H1 (cell line): ENCODE measurements around the gene PLCB3.

ENCODE experiments used
- CTCF ChIP-seq, 3 experiments: IDR thresholded peaks; 1 replicate in 2 of 3; 2 replicates in 1 of 3; pipeline versions ENCODE4 v1.5.1 to v1.6.1; 2011; ENCODE audit warnings: low read length in 3 of 3, mild to moderate bottlenecking in 3 of 3, inconsistent platforms in 2 of 3, low read depth in 1 of 3, moderate library complexity in 1 of 3; ENCODE audit not compliant: insufficient read depth in 1 of 3; ENCODE audit errors: control extremely low read depth in 1 of 3
- GABPA ChIP-seq: IDR thresholded peaks from 2 replicates; pipeline ENCODE4 v1.6.1; 2011; ENCODE audit warnings: mild to moderate bottlenecking, low read length, moderate library complexity, borderline replicate concordance; ENCODE audit not compliant: insufficient read depth
- JUN ChIP-seq: IDR thresholded peaks from 2 replicates; pipeline ENCODE4 v1.6.1; 2011; ENCODE audit warnings: low read depth, mild to moderate bottlenecking, improper control_type of control experiment, low read length
- PHF8 ChIP-seq: fragments of 200-600 bp; sonication (generic); conservative IDR thresholded peaks from 2 replicates; pipeline ENCODE4 v1.7.1; 2012; ENCODE audit warnings: low read depth, mild to moderate bottlenecking, inconsistent platforms, low read length, moderate library complexity
- POLR2A ChIP-seq, 2 experiments: IDR thresholded peaks; 1 replicate in 1 of 2; 2 replicates in 1 of 2; pipeline ENCODE4 v1.6.1; 2011; ENCODE audit warnings: low read depth in 2 of 2, low read length in 2 of 2, mild to moderate bottlenecking in 2 of 2; ENCODE audit errors: control extremely low read depth in 1 of 2
- POLR2AphosphoS5 ChIP-seq: IDR thresholded peaks from 2 replicates; pipeline ENCODE4 v1.6.1; 2011; ENCODE audit warnings: low read depth, low read length
- SP4 ChIP-seq: IDR thresholded peaks from 2 replicates; pipeline ENCODE4 v1.6.1; 2012; ENCODE audit warnings: low read length, inconsistent platforms
- SRF ChIP-seq: IDR thresholded peaks from 2 replicates; pipeline ENCODE4 v1.6.1; 2011; ENCODE audit warnings: mild to moderate bottlenecking, low read depth, low read length, moderate library complexity
- TAF1 ChIP-seq: IDR thresholded peaks from 2 replicates; pipeline ENCODE4 v1.6.1; 2011; ENCODE audit warnings: mild to moderate bottlenecking, low read depth, low read length
- TF ChIP-seq, protein P1 (sequence below): IDR thresholded peaks from 2 replicates; pipeline ENCODE4 v1.6.1; 2011; ENCODE audit warnings: low read length, improper control_type of control experiment

- TF ChIP-seq CTCF (IDR thresholded peaks at IDR 0.05; ENCODE audit: control extremely low read depth in 1 of 3, insufficient read depth in 1 of 3, low read depth in 1 of 3, low read length in 3 of 3) = no peak
- no peak for TF ChIP-seq SP4
- TF ChIP-seq POLR2A (IDR thresholded peaks at IDR 0.05; ENCODE audit: control extremely low read depth in 1 of 2, low read depth in 2 of 2, low read length in 2 of 2) = no peak
- no peak for TF ChIP-seq PHF8
- no peak for TF ChIP-seq SRF
- TF ChIP-seq, protein P1, sequence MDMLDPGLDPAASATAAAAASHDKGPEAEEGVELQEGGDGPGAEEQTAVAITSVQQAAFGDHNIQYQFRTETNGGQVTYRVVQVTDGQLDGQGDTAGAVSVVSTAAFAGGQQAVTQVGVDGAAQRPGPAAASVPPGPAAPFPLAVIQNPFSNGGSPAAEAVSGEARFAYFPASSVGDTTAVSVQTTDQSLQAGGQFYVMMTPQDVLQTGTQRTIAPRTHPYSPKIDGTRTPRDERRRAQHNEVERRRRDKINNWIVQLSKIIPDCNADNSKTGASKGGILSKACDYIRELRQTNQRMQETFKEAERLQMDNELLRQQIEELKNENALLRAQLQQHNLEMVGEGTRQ = no peak
- TF ChIP-seq TAF1 = no peak
- no peak for TF ChIP-seq POLR2AphosphoS5
- no peak for TF ChIP-seq JUN
- TF ChIP-seq GABPA = no peak
These were observed 61.6 kb downstream of the PLCB3 start for GRCh38 chr11:64312947-64313346.
